Lower leg skin (tissue), 3 donors: ENCODE results near the gene FAM227A.

Source experiments
- POLR2A ChIP-seq, 2 donors: fragments of 450-650 bp; IDR thresholded peaks; one replicate each; pipeline ENCODE4 v1.6.1; 2016 to 2017; ENCODE audit warnings: antibody characterized with exemption in 2 of 2, mild to moderate bottlenecking in 1 of 2, moderate library complexity in 1 of 2
- TF ChIP-seq, protein P1 (sequence below), 3 donors: fragments of 450-650 bp; IDR thresholded peaks; one replicate each; pipeline ENCODE4 v1.5.1; 2016; ENCODE audit warnings: antibody characterized with exemption in 3 of 3, mild to moderate bottlenecking in 3 of 3, moderate library complexity in 2 of 3

DNA sequence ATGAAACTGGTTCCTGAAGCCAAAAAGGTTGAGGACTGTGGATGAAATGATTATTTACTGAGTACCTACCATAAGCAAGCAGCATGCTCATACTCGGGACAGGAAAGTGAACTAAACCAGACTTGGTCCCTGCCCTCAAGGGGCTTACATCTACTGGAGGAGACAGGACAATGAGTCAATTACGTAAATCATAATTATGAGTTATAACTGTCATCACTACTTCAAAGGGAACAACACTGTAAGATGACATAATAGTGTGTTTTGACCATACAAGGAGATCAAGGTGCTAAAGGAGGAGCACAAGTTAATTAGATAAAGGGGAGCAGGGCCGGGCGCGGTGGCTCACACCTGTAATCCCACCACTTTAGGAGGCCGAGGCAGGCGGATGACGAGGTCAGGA lies 2.5 kb downstream of the FAM227A start:
- TF ChIP-seq, protein P1, sequence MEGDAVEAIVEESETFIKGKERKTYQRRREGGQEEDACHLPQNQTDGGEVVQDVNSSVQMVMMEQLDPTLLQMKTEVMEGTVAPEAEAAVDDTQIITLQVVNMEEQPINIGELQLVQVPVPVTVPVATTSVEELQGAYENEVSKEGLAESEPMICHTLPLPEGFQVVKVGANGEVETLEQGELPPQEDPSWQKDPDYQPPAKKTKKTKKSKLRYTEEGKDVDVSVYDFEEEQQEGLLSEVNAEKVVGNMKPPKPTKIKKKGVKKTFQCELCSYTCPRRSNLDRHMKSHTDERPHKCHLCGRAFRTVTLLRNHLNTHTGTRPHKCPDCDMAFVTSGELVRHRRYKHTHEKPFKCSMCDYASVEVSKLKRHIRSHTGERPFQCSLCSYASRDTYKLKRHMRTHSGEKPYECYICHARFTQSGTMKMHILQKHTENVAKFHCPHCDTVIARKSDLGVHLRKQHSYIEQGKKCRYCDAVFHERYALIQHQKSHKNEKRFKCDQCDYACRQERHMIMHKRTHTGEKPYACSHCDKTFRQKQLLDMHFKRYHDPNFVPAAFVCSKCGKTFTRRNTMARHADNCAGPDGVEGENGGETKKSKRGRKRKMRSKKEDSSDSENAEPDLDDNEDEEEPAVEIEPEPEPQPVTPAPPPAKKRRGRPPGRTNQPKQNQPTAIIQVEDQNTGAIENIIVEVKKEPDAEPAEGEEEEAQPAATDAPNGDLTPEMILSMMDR (IDR thresholded peaks at IDR 0.05): no peak
- TF ChIP-seq POLR2A (IDR thresholded peaks at IDR 0.05): no peak
